Calu3 (cell line): ENCODE results near the gene HIF1A. TPM values are rescaled to one million over a fixed set of nuclear protein-coding genes. Genes with fewer than 3 reads are reported as not detected.
"Not testable (repeated sequence)": the region's sequence is repeated elsewhere in the genome, so short reads cannot be mapped to it uniquely, and the experiment has no call there.

ENCODE experiments used
- BruUV-seq: library from RNA; stranded (reverse); fragments of 400-500 nt; replicated peaks from 2 replicates; lab custom pipeline; 2021; lab: Mats Ljungman, UMichigan
- CTCF ChIA-PET: fragments of 300-600 bp; sonication (Branson Sonifier 250); formaldehyde crosslinking; loops from one replicate; lab custom pipeline; 2022; ENCODE audit warnings: antibody characterized with exemption; lab: Charles Lee
- DNase-seq: peaks from one replicate; pipeline ENCODE4 v3.0.0; 2022
- H3K27ac Mint-ChIP-seq: one replicate; pipeline ENCODE4 v1.8.0; 2022; ENCODE audit warnings: mixed read lengths; ENCODE audit not compliant: unreplicated experiment
- H3K27me3 Mint-ChIP-seq: one replicate; pipeline ENCODE4 v1.8.0; 2022; ENCODE audit warnings: mixed read lengths; ENCODE audit not compliant: unreplicated experiment
- H3K36me3 Mint-ChIP-seq: one replicate; pipeline ENCODE4 v1.8.0; 2022; ENCODE audit warnings: mild to moderate bottlenecking, moderate library complexity, mixed read lengths; ENCODE audit not compliant: insufficient read depth, unreplicated experiment
- H3K4me1 Mint-ChIP-seq: one replicate; pipeline ENCODE4 v1.8.0; 2022; ENCODE audit warnings: mild to moderate bottlenecking, low read depth, mixed read lengths; ENCODE audit not compliant: unreplicated experiment
- H3K4me3 Mint-ChIP-seq: one replicate; pipeline ENCODE4 v1.8.0; 2022; ENCODE audit warnings: mild to moderate bottlenecking, low read depth, moderate library complexity, mixed read lengths; ENCODE audit not compliant: unreplicated experiment
- H3K9me3 Mint-ChIP-seq: one replicate; pipeline ENCODE4 v1.8.0; 2022; ENCODE audit warnings: low read depth, mixed read lengths; ENCODE audit not compliant: unreplicated experiment
- intact Hi-C: fragments of 100-400 bp; cut with micrococcal nuclease; formaldehyde crosslinking; loops from one replicate; pipeline ENCODE4 v1.10.0; 2022; ENCODE audit not compliant: unreplicated experiment
- total RNA-seq: library from RNA; stranded (reverse); gene quantifications from 2 replicates; pipeline ENCODE4 v1.2.3, GENCODE V29; 2022
- TF ChIP-seq, protein P1 (sequence below): fragments of 200-600 bp; IDR thresholded peaks from one replicate; pipeline ENCODE4 v1.8.0; 2022; ENCODE audit warnings: antibody characterized with exemption; ENCODE audit not compliant: unreplicated experiment

The HIF1A gene
- total RNA-seq, 1 experiment from 2014 or later: 229 TPM

DNA sequence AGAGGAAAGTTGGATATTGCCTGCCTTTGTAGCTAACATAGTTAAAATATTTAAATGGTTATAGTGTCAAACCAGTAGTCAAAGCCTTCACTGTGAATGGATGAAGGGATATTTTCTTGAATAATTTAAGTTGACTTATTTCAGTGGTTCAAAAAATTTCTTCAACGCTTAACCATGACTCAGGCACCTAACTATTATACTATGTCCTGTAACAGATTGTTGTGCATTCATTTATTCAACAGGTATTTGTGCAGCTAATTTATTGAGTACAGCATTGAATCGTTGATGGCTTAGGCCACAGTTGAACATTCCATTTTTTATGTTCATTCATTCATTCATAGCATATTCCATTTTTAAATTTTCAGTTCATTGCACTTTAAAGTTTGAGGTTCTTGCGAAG, 9.2 kb downstream of the HIF1A start:
- peaks cover 30% of the 10 kb centered on the region for H3K4me1 Mint-ChIP-seq
- TF ChIP-seq, protein P1, sequence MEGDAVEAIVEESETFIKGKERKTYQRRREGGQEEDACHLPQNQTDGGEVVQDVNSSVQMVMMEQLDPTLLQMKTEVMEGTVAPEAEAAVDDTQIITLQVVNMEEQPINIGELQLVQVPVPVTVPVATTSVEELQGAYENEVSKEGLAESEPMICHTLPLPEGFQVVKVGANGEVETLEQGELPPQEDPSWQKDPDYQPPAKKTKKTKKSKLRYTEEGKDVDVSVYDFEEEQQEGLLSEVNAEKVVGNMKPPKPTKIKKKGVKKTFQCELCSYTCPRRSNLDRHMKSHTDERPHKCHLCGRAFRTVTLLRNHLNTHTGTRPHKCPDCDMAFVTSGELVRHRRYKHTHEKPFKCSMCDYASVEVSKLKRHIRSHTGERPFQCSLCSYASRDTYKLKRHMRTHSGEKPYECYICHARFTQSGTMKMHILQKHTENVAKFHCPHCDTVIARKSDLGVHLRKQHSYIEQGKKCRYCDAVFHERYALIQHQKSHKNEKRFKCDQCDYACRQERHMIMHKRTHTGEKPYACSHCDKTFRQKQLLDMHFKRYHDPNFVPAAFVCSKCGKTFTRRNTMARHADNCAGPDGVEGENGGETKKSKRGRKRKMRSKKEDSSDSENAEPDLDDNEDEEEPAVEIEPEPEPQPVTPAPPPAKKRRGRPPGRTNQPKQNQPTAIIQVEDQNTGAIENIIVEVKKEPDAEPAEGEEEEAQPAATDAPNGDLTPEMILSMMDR: no peak
- no peak for DNase-seq
- no peak overlapping the region for H3K27ac Mint-ChIP-seq
- H3K4me3 Mint-ChIP-seq: peak overlapping the region; percentile 45
- CTCF ChIA-PET: no interaction called here
- no peaks in the 10 kb centered on the region for H3K9me3 Mint-ChIP-seq
- no TSS peak for BruUV-seq
- peaks cover 32% of the 10 kb centered on the region for H3K36me3 Mint-ChIP-seq
- H3K27me3 Mint-ChIP-seq: no peaks in the 10 kb centered on the region
- intact Hi-C loops: no loop called here

DNA sequence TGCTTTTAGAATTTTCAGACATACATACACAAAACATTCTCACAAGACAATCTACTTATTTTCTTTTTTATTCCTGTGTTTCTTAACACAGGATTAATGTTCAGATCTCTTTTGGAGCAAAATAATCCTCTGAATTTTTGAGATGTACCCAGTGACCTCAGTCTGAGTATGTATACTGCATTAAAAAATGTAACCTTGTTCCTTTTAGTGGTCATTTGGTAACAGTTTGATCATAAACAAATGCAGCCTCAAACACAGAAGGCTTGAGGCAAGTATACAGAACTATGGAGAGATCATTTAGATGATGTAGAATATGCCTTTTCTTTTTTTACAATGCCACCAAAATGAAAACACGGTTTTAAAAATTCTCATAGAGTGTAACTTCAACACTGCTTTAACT, 9.7 kb downstream of the HIF1A start:
- peak overlapping the region; percentile 45 for H3K4me3 Mint-ChIP-seq
- H3K27ac Mint-ChIP-seq: no peak overlapping the region
- peaks cover 28% of the 10 kb centered on the region for H3K4me1 Mint-ChIP-seq
- intact Hi-C loops: no loop called here
- no peak for DNase-seq
- BruUV-seq: no TSS peak
- TF ChIP-seq, protein P1: no peak
- CTCF ChIA-PET: no interaction called here
- H3K9me3 Mint-ChIP-seq: no peaks in the 10 kb centered on the region
- no peaks in the 10 kb centered on the region for H3K27me3 Mint-ChIP-seq
- H3K36me3 Mint-ChIP-seq: peaks cover 29% of the 10 kb centered on the region

DNA sequence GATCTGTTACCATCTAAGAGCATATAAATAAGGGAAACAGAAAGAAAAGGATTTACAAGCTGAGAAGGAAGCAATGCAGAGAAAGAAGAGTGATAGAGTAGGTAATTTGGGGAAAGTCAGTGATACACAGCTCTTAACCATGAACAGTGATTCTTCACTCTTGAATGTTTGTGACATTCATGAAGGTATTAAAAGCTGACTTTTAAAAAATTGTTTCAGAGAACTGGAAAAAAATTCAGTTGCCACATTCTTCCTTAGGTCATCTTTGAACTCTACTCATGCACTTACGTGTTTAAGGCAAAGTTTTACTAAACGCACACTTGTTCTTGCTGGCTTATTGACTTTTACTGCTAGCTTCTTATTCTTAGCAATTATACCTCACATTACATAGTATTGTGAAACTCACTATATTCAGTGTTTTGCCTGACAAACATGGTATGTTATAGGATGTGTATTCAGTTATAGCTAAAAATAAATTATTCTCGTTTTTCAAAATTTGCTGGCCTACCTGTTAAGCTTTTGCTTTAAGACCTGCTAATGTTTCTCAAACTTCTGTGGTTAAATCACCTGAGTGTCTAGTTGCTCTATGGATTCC, 10.9 kb downstream of the HIF1A start:
- TF ChIP-seq, protein P1: no peak
- peak overlapping the region; percentile 45 for H3K4me3 Mint-ChIP-seq
- no peaks in the 10 kb centered on the region for H3K27me3 Mint-ChIP-seq

DNA sequence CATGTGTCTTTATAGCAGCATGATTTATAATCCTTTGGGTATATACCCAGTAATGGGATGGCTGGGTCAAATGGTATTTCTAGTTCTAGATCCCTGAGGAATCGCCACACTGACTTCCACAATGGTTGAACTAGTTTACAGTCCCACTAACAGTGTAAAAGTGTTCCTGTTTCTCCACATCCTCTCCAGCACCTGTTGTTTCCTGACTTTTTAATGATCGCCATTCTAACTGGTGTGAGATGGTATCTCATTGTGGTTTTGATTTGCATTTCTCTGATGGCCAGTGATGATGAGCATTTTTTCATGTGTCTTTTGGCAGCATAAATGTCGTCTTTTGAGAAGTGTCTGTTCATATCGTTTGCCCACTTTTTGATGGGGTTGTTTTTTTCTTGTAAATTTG, 12.5 kb downstream of the HIF1A start:
- DNase-seq, H3K9me3 Mint-ChIP-seq, CTCF ChIA-PET, intact Hi-C loops, H3K4me3 Mint-ChIP-seq, H3K27ac Mint-ChIP-seq, BruUV-seq, H3K27me3 Mint-ChIP-seq: not testable (repeated sequence)
- Mint-ChIP-seq H3K4me1 (peaks cover 37% of the 10 kb centered on the region), H3K36me3 (peaks cover 22% of the 10 kb centered on the region)

More for the DNA sequence above, 10.9 kb downstream of the HIF1A start:
- no TSS peak for BruUV-seq
- H3K27ac Mint-ChIP-seq: peak overlapping the region; percentile 71
- intact Hi-C loops: no loop called here
- no peaks in the 10 kb centered on the region for H3K9me3 Mint-ChIP-seq
- CTCF ChIA-PET: interaction anchor here (0.6 to 1.5 kb wide), 4 partner anchors 12 to 152 kb away, joined by 3 to 5 read pairs (median 4); no protein-coding TSS in a partner anchor
- DNase-seq: no peak
- H3K36me3 Mint-ChIP-seq: peaks cover 23% of the 10 kb centered on the region
- H3K4me1 Mint-ChIP-seq: peaks cover 21% of the 10 kb centered on the region

DNA sequence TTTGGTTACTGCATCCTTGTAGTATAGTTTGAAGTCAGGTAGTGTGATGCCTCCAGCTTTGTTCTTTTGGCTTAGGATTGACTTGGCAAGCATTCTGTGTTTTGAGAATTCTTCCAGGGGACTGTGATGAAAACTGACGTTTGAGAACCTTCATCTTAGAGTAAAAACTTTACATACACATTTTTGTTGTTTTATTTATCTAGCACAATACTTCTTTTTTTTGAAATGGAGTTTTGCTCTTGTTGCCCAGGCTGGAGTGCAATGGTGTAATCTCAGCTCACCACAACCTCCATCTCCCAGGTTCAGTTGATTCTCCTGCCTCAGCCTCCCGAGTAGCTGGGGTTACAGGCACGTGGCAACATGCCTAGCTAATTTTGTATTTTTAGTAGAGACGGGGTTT, 13.4 kb downstream of the HIF1A start:
- H3K27me3 Mint-ChIP-seq, H3K9me3 Mint-ChIP-seq, DNase-seq, H3K4me3 Mint-ChIP-seq, intact Hi-C loops, CTCF ChIA-PET, BruUV-seq: not testable (repeated sequence)
- peaks cover 27% of the 10 kb centered on the region for H3K36me3 Mint-ChIP-seq
- H3K4me1 Mint-ChIP-seq: peaks cover 46% of the 10 kb centered on the region
- H3K27ac Mint-ChIP-seq: peak overlapping the region; percentile 36
